Urothelium cell line (cell line): Measurements from ENCODE around the gene GABRA6.
"Not testable (repeated sequence)": the region's sequence is repeated elsewhere in the genome, so short reads cannot be mapped to it uniquely, and the experiment has no call there.

ENCODE experiments used
- DNase-seq: peaks from one replicate; pipeline ENCODE4 v3.0.0; 2011; ENCODE audit warnings: low spot score, mixed read lengths
- FAIRE-seq: peaks from 2 replicates; lab custom pipeline; 2011; peaks lifted over from hg19 to GRCh38; lab: Jason Lieb, UNC

Gene GABRA6

DNA sequence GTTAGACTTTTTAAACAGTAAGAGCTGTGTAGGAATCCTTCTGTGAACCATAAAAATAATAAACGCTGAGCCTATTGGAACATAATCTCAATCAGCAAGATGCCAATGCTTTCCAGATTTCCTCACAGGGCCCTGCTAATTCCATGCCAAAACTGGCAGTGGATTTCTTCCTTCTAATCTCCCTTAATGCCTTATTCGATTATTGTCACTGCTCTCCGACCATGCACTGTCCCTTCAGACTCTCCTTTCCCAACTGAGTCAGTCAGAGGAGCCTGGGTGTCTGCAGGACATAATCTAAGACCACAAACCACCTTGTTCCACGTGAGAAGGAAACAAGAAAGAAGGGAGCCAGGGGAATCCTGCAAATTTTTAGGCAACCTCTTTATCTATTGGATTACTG is at the start of gene GABRA6:
Gene GABRA6, plus strand, starts transcription at position 261 of the 400 bp plus-strand sequence. CDS start 269 bp downstream, outside the sequence.
- DNase-seq: no peak
- no peak for FAIRE-seq

- DNase-seq (no peak), FAIRE-seq (no peak)
Observed at GRCh38 chr5:161637591-161637990, 47.9 kb upstream of the GABRA6 start.

DNA sequence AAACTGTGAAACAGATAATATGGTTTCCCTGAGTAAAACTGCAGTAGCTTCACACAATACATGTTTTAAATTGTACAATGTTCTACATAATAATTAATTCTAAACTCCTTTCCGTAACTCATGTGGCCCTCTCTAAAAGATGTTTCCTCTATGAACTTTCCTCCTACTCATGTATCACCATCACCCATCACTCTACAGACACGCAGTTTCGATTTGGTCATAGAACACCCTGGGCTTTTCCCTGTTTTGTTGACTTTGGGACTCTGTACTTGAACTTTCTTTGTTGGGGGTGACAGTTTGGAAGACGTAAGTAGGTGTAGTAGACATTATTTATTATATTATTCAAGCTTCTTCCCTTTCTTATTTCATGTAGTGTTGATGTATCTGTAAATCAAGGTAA is 44.1 kb upstream of the GABRA6 start:
- no peak for DNase-seq
- FAIRE-seq: no peak

DNA sequence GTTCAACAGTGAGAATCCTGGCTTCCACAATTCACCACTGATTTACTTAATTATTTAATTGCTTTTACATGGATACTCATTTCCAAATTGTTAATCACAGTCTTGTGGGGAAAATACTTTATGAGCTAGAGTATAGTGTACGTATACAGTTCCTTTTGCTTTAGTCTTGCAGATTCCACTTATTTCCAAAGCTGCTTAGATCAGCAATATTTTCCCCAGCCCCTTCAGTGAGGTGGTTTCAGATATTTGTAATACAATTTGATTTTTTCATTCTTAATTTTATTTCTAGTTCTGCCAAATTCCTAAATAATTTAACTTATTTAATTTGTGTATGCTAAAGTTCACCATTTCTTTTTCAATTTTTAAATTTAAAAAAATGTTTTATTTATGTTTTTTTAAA is 40.3 kb upstream of the GABRA6 start:
- DNase-seq: no peak
- no peak for FAIRE-seq

DNA sequence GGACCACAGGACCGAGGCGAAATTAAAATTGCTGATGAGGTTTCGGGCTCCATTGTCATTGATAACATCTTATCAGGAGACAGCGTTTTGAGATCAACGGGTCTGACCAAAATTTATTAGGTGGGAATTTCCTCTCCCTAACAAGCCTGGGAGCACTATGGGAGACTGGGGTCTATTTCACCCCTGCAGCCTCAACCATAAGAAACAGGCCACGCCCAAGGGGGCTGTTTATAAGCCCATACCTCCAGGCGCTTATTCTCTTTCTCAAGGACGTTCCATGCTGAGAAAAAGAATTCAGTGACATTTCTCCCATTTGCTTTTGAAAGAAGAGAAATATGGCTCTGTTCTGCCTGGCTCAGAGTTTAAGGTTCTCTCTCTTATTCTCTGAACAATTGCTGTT is 33.6 kb upstream of the GABRA6 start:
- FAIRE-seq, DNase-seq: not testable (repeated sequence)

- no peak for DNase-seq
- FAIRE-seq: no peak
Observed at GRCh38 chr5:161660806-161661205, 24.7 kb upstream of the GABRA6 start.

DNA sequence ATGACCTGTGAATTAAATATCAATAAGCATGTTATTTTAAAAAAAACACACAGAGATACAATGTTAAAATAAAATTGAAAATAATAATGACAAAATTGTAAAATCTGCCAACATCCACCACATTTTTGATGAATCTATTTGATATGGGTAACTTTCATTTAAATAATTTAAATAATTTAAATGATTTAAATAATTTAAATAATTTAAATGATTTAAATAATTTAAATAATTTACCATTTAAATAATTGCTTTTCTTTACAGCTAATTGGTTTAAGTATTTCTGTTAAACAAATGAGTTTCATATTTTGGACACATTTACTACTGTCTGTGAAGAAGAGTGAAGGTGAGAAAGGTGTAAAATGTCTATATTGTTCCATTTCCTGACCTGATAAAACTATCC is 22.1 kb upstream of the GABRA6 start:
- no peak for DNase-seq
- FAIRE-seq: no peak

DNA sequence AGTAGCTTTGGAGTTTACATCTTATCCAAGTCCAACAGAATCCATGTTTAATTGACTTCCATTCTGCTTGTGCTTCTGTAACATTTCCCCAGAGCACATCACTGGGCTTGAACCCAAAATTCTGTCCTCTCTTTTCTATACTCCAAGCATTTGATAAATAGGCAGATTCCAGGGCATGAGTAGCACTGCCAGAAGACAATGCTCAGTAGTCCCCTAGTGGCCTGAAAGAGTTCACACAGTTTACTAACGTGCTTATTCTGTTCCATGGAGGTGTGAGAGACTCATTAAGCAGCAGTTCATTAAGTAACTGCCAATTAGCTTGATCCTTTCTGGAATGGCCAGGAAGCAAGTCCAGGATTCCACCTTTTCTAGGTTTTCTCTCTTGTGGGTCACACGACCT is 9.4 kb upstream of the GABRA6 start:
- FAIRE-seq (no peak), DNase-seq (peak; percentile 5)

DNA sequence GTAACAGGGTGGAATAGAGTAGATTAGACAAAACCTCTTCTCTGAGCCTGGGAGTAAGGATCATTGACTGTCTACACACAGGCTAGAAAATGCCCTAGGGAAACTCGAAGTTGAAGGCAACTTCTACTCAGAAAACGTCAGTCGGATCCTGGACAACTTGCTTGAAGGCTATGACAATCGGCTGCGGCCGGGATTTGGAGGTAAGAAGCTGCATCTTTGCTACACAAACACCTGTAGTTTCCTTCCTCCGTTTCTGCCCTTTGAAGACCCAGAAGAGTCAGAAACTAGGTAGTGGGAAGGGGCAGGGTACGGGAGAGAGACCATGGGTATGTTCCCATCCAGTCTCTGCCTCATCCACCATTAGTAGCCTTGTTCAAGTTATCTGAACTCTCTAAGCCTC is 628 bp downstream of the GABRA6 start:
- no peak for FAIRE-seq
- no peak for DNase-seq

DNA sequence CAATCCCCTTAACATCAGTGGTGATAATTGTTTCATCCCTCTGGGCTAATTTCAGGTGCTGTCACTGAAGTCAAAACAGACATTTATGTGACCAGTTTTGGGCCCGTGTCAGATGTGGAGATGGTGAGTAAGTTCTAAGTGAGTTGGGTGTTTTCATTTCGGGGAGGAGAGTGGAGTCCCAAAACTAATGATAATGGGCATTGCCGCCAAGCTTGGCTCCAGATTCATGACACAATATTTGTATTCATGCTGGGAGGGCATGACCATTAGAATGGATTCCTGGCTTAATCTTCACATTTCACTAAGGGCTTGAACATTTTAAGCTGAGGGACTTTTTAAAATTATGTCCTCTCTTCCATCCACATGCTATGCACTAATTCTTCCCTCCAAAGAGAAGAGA is 1.4 kb downstream of the GABRA6 start:
- FAIRE-seq: no peak
- DNase-seq: no peak

DNA sequence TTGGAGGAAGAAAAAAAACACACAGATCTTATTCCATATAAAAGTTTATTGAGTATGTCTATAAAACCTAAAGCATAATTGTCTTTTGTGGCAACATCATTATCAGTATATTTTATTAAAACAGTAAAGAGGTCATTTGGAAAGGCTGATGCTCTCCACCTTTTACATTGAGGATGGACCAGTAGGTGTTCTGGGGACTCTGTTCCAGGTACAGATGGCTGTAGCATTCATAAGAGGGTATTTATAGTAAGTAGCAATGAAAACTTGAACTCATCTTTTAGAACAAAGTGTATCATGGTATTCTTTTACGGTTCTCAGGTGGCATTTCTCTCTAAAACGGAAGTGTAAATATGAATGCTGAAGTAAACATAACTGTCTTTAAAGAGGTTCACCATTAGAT is 1.8 kb downstream of the GABRA6 start:
- DNase-seq: no peak
- no peak for FAIRE-seq

DNA sequence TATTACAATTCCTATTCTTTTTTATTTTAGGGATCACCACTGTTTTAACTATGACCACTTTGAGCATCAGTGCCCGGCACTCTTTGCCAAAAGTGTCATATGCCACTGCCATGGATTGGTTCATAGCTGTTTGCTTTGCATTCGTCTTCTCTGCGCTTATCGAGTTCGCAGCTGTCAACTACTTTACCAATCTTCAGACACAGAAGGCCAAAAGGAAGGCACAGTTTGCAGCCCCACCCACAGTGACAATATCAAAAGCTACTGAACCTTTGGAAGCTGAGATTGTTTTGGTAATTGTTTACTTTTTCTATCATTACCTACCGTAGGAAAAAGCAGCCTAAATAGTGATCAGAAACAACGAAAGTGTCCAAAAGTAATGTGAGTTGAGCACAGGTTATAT is 6.4 kb downstream of the GABRA6 start:
- DNase-seq: no peak
- FAIRE-seq: no peak

DNA sequence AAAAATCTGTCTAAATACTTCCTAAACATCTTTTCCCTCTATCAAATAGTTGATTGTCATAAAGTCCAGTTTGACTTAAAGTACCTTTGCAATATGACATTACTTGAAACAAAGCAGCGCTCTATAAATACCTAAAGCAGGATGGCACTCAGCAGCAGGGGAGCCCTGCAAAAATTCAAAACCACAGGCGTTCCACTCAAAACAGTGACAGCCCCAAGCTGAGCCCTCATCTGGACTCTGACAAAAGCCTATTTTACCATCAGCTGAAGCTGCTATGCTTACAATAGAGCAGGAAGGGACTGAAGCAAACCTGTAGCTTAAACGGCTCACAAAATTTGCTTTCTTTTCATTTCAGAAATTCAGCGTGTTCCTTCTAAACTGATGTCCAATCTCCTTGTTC is 11.5 kb downstream of the GABRA6 start:
- FAIRE-seq (no peak), DNase-seq (no peak)

- FAIRE-seq: no peak
Observed at GRCh38 chr5:161700065-161700464, 14.5 kb downstream of the GABRA6 start.

DNA sequence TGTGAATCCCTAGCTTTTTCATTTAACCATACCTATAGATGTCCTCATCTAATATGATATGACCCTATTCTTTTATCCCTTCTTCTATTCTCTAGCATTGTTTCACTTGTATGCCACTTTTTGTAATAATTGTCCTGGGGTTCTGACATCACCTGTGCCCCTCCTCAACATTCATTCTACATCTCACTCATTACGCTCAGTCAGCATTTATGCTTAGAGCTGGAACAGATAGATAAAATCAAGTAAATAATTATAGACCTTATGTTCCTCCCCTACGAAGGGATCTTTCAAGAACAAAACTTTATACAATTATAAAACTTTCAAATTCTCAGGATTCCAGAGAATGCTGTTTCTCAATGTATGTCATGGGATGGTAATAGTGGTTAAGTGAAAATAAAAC is 18.0 kb downstream of the GABRA6 start:
- DNase-seq (no peak), FAIRE-seq (no peak)

More at GRCh38 chr5:161700065-161700464, 14.5 kb downstream of the GABRA6 start:
- DNase-seq: no peak

GRCh38 chr5:161707382-161707781 is 21.9 kb downstream of the GABRA6 start:
- DNase-seq: no peak
- no peak for FAIRE-seq

DNA sequence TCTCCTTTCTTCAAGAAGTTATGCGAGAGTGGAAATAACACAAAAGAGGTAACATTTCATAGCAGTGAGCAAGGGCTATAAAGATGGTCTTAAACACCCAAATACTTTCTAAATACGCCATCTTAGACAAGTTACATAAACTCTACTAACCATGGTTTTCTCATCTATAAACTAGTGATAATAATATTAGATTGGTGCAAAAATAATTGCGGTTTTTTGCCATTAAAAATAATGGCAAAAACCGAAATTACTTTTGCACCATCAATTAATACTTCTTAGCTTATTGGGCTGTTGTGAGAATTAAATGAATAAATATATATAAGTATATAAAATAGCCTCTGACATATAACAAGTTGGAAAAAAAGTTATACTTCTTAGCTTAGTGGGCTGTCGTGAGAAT is 23.7 kb downstream of the GABRA6 start:
- DNase-seq (no peak), FAIRE-seq (no peak)

GRCh38 chr5:161713042-161713441 is 27.5 kb downstream of the GABRA6 start:
- no peak for DNase-seq
- FAIRE-seq: no peak

GRCh38 chr5:161719157-161719556 is 33.6 kb downstream of the GABRA6 start:
- DNase-seq: no peak
- FAIRE-seq: no peak

GRCh38 chr5:161720460-161720859 is 34.9 kb downstream of the GABRA6 start:
- DNase-seq: no peak
- FAIRE-seq: no peak

GRCh38 chr5:161734741-161735140 is 49.2 kb downstream of the GABRA6 start:
- FAIRE-seq: no peak
- DNase-seq: no peak

- FAIRE-seq (no peak), DNase-seq (no peak)
Observed at GRCh38 chr5:161740433-161740832, 54.9 kb downstream of the GABRA6 start.

DNA sequence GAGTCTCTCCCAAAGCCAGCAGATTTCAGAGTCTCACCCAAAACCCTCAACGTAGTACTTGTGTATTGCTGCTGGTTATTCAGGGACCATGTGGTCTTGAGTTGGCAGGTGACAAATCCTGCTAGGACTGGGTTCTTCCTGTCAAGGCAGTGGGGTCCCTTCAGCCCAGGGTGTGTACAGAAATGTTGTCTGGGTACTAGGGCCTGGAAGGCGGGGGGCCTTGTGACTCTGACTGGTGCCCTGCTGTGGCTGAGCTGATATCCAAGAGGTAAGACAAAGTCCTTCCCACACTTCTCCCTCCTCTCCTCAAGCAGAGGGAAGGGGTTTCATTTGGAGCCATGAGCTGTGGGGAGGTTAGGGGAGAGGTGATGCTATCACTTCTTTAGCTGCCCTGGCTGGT is 58.8 kb downstream of the GABRA6 start:
- FAIRE-seq (no peak), DNase-seq (no peak)

GRCh38 chr5:161745392-161745791 is 59.9 kb downstream of the GABRA6 start:
- FAIRE-seq (no peak), DNase-seq (no peak)
